Gastrocnemius medialis (tissue), 4 donors: ENCODE measurements around the gene ZNRF3.

Experiments
- POLR2A ChIP-seq, 2 donors: fragments of 450-650 bp; IDR thresholded peaks; one replicate each; pipeline ENCODE4 v1.6.1; 2017; ENCODE audit warnings: antibody characterized with exemption in 2 of 2, mild to moderate bottlenecking in 2 of 2, moderate library complexity in 2 of 2
- TF ChIP-seq, protein P1 (sequence below), 5 experiments: fragments of 450-650 bp in 3 of 5; fragments of 200-600 bp in 2 of 5; sonication (generic) in 2 of 5; IDR thresholded peaks in 4 of 5; conservative IDR thresholded peaks in 1 of 5; 1 replicate in 4 of 5; 2 replicates in 1 of 5; pipeline ENCODE4 v1.5.1; 2016 to 2019; ENCODE audit warnings: antibody characterized with exemption in 5 of 5, mild to moderate bottlenecking in 3 of 5, moderate library complexity in 3 of 5

GRCh38 chr22:28904211-28904896 is 21.0 kb downstream of the ZNRF3 start:
- TF ChIP-seq, protein P1, sequence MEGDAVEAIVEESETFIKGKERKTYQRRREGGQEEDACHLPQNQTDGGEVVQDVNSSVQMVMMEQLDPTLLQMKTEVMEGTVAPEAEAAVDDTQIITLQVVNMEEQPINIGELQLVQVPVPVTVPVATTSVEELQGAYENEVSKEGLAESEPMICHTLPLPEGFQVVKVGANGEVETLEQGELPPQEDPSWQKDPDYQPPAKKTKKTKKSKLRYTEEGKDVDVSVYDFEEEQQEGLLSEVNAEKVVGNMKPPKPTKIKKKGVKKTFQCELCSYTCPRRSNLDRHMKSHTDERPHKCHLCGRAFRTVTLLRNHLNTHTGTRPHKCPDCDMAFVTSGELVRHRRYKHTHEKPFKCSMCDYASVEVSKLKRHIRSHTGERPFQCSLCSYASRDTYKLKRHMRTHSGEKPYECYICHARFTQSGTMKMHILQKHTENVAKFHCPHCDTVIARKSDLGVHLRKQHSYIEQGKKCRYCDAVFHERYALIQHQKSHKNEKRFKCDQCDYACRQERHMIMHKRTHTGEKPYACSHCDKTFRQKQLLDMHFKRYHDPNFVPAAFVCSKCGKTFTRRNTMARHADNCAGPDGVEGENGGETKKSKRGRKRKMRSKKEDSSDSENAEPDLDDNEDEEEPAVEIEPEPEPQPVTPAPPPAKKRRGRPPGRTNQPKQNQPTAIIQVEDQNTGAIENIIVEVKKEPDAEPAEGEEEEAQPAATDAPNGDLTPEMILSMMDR (IDR thresholded peaks at IDR 0.05 in 4 of 5, conservative IDR thresholded peaks at IDR 0.05 in 1 of 5), result no peak
- no peak for TF ChIP-seq POLR2A (IDR thresholded peaks at IDR 0.05)
